Erythroblast (primary cell): ENCODE results near the gene IL18RAP.

ENCODE experiments used
- GATA1 ChIP-seq: IDR thresholded peaks from 2 replicates; pipeline ENCODE4 v1.6.1; 2011; ENCODE audit warnings: low read depth, mild to moderate bottlenecking, control low read depth, low read length, moderate library complexity
- POLR2A ChIP-seq: IDR thresholded peaks from 2 replicates; pipeline ENCODE4 v1.6.1; 2011; ENCODE audit warnings: mild to moderate bottlenecking, low read length

DNA sequence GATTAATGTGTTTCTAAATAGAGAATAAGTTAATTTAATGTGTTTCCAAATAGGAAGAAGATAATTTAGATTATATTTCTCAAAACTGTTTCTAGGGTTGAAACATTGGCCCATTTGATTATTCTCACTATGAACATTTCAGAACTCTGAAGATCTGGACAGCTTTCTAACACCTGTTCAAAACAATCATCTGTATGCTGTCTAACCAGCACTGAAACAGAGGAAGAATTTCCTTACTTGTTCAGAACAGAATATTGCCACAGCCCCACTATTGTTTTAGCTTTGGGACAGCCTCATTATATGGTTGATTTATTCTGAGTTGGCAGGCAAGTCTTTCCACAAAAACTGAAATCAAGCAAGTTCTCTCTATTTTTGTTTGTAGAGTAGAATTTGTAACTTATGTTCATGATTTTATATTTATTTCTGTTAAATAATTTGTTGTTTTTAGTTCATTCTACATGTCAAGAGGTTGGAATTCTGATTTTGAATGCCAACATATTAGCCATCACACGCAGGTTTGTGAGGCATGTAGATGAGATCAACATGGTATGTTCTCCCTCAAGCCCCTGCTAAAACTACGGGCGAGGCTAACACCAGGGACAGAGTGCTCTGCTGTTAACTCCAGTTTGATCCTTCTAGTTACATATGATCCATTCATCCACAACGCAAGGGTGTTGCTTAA lies 11.2 kb downstream of the IL18RAP start:
- TF ChIP-seq POLR2A (no peak), GATA1 (no peak)
